Pericardium fibroblast (primary cell): ENCODE data around the gene KIAA1191. TPM values are rescaled to one million over a fixed set of nuclear protein-coding genes. Genes with fewer than 3 reads are reported as not detected.

Experiments used
- total RNA-seq: library from RNA; depleted of rRNA; stranded (reverse); fragments of >200 nt; gene quantifications from 2 replicates; pipeline ENCODE4 v1.2.3, GENCODE V29; 2015

KIAA1191 gene, protein sequence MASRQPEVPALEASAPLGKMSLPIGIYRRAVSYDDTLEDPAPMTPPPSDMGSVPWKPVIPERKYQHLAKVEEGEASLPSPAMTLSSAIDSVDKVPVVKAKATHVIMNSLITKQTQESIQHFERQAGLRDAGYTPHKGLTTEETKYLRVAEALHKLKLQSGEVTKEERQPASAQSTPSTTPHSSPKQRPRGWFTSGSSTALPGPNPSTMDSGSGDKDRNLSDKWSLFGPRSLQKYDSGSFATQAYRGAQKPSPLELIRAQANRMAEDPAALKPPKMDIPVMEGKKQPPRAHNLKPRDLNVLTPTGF
- total RNA-seq = 60.7 and 76.7 TPM in 2 replicates

DNA sequence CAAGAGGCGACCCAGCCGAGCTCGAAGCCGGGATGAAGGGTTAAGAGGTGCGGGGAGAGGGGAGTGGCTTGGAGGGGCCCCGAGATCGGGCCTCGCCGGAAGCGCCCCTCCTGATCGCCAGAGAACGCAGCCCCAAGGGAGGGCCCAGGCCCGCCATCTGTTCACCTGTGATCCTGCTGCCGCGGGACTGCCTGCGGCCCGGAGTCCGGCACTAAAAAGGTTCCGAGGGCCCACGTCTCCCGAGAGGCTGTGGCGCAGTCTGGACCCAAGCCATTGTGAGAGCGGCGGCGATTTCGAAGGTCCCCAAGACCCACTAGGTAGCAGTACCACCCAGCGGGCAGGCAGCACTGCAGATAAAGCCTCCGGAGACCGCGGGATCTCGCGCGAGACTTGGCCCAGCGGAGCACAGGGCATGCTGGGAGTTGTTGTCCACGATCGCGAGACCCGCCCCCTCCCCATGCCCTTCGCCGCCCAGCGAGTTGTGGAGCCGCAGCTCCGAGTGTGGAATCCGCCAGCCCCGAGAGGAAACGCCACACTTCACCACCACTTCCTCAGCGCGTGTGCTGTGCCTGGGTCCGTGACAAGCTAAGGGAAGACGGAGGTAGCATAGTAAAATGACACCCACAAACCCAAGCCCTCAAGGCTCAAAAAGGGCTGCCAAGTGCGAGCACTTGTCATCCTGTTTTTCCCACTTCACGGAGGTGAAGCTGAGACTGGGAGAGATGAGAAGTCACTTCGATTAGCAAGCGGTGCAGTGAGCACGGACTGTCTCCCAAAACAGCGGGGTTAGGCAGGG, at the start of gene KIAA1191:
Gene KIAA1191, minus strand, starts transcription at position 328 of the 796 bp plus-strand sequence. CDS start 2,256 bp downstream, outside the sequence.

DNA sequence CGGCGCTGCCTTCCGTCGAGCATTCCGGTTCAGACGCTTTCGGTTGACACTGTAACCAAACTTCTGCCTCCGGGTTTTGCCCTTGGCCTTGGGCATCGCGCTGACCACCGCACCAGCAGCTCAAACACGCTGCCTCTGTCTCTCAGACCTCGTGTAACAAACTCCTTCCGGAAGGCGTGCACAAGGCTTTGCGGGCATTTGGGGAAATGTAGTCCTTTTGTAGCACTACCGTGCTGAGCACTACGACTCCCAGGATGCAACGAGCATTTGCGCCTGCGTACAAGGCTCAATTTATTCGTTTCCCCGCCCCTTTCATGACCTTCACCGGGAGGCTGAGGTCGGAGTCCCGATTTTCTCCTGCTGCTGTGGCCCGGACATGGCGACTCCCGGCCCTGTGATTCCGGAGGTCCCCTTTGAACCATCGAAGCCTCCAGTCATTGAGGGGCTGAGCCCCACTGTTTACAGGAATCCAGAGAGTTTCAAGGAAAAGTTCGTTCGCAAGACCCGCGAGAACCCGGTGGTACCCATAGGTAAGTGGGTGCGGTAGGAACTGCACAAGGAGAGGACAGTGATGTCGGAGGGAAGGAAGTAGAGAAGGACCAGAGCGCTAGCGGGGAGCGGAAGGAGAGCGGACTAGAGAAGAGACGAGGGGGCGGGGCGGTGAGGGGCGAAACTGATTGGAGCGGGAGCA, 27.0 kb upstream of the KIAA1191 start, which contains the start of the genes HIGD2A and NOP16:
Gene HIGD2A, plus strand, starts transcription at position 308 of the 691 bp plus-strand sequence. Its CDS starts 69 bp downstream, at position 377.
Gene NOP16, minus strand, starts transcription at position 155 of the 691 bp plus-strand sequence. Its CDS starts 59 bp downstream, at position 96.

DNA sequence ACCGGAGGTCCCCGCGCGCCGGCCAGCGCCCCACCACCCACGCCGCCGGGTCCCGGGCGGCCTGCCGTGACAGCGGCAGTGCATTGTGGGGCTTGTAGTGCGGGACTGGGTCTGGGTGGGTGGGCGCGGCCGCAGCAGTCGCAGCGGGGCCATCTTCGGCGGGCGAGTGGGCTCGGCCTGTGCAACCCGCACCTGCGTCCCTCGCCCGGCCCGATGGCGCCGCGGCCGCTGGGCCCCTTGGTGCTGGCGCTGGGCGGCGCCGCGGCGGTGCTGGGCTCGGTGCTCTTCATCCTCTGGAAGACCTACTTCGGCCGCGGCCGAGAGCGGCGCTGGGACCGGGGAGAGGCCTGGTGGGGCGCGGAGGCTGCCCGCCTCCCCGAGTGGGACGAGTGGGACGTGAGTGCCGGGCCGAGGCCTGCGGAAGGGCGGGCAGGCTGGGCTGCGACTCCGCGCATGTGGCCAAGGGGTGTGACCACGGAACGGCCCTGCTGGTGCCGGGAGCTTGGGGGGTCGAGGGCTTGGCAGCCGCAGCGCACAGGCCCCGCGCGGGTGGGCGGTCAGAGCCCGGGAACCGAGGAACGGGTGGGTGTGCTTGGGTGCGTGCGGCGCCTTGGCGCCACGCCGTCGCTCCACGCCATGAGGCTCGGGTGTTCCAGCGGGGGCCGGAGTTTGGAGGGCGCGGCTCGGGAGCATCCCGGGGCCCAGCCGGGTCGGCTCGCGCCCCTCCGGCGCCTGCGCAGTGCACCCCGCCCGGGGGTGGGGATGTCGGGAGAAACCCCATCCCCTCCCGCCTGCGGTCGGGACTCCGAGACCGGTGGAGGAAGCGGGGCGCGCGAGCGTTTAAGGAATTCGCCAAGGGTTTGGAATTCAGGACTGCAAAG, 4.0 kb upstream of the KIAA1191 start, which contains the start of gene ARL10:
Gene ARL10, plus strand, starts transcription at position 137 of the 881 bp plus-strand sequence. Its CDS starts 77 bp downstream, at position 214.

Other genes starting within 250 kb of the KIAA1191 start
- 6.4 and 9.3 TPM in 2 replicates for gene SIMC1, start 123.3 kb downstream of the KIAA1191 start, total RNA-seq
- 3.0 and 3.2 TPM in 2 replicates for gene ARL10, start 3.7 kb upstream of the KIAA1191 start, total RNA-seq
- 7.1 and 14.5 TPM in 2 replicates for gene NOP16, start 26.8 kb upstream of the KIAA1191 start, total RNA-seq
- gene HIGD2A, start 27.0 kb upstream of the KIAA1191 start, total RNA-seq = 128 and 157 TPM in 2 replicates
- 97.5 and 140 TPM in 2 replicates for gene CLTB, start 54.8 kb upstream of the KIAA1191 start, total RNA-seq
- 34.8 and 40.9 TPM in 2 replicates for gene FAF2, start 86.6 kb upstream of the KIAA1191 start, total RNA-seq
- 7.2 and 7.7 TPM in 2 replicates for gene RNF44, start 175.6 kb upstream of the KIAA1191 start, total RNA-seq
- gene CDHR2, start 187.6 kb upstream of the KIAA1191 start, total RNA-seq = not detected in 2 replicates
- gene GPRIN1, start 248.4 kb upstream of the KIAA1191 start, total RNA-seq = 1.8 and 1.9 TPM in 2 replicates